Measurements from ENCODE around the gene GALR1. TPM values are rescaled to one million over a fixed set of nuclear protein-coding genes. Genes with fewer than 3 reads are reported as not detected.

The GALR1 gene
- total RNA-seq, 2 experiments from 2014 or later = not detected

GRCh38 chr18:77314952-77315351 is 65.3 kb downstream of the GALR1 start:
- Mint-ChIP-seq H3K27me3 (peaks cover 7% of the 10 kb centered on the region), H3K4me1 (no peaks in the 10 kb centered on the region), H3K4me3 (no peak overlapping the region), H3K27ac (no peak overlapping the region), H3K36me3 (ENCODE audit: low read depth) (no peaks in the 10 kb centered on the region), H3K9me3 (no peaks in the 10 kb centered on the region)
- no peak for DNase-seq
- ChIA-PET CTCF (no interaction called here), POLR2A (no interaction called here)

DNA sequence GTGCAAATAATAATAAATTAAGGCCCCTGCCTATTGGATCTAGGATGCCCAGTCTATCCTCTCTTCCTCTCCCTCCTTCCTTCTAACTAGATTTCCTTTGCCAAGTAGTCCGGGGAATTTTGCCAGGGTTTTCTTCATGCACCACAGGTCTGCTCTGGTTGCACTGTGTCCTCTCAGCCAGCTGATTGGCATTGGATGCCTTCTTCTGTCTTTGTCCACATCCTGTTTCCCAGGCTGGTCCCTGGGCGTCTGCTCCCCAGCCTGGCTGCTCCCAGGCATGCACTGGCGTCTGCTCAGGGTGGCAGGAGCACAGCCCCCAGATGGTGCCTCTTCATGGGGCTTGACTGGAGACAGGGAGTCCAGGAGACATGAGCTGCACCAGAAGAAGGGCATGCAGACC is 66.4 kb downstream of the GALR1 start:
- no peaks in the 10 kb centered on the region for H3K4me1 Mint-ChIP-seq
- no peak for DNase-seq
- ChIA-PET POLR2A (no interaction called here), CTCF (no interaction called here)
- H3K36me3 Mint-ChIP-seq (ENCODE audit: low read depth) = no peaks in the 10 kb centered on the region
- no peak overlapping the region for H3K27ac Mint-ChIP-seq
- H3K9me3 Mint-ChIP-seq = no peaks in the 10 kb centered on the region
- H3K27me3 Mint-ChIP-seq = peaks cover 9% of the 10 kb centered on the region
- no peak overlapping the region for H3K4me3 Mint-ChIP-seq

DNA sequence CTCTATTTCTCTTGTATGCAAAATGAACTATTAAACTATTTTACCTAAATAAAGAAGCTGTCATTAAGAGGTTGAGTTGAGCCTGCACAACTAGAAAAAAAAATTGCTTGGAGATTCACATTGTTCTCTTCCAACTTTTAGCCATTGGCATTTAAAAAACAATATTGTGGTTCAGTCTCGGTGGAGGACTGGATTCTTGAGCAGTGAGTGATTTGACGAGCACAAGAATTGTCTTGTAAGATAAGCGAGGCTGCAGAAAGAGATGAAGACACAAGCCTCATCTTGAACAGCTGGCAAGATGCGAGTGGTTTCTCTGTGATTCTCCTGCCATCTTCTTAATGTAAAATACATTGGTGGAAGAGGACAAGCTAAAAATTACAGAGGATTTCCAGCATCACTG is 67.0 kb downstream of the GALR1 start:
- no peaks in the 10 kb centered on the region for H3K36me3 Mint-ChIP-seq (ENCODE audit: low read depth)
- no peaks in the 10 kb centered on the region for H3K9me3 Mint-ChIP-seq
- CTCF ChIA-PET = no interaction called here
- H3K27me3 Mint-ChIP-seq = peaks cover 10% of the 10 kb centered on the region
- DNase-seq = no peak
- POLR2A ChIA-PET = no interaction called here
- H3K4me1 Mint-ChIP-seq = no peaks in the 10 kb centered on the region
- no peak overlapping the region for H3K4me3 Mint-ChIP-seq
- H3K27ac Mint-ChIP-seq = no peak overlapping the region

- H3K4me3 Mint-ChIP-seq = no peak overlapping the region
- no peaks in the 10 kb centered on the region for H3K4me1 Mint-ChIP-seq
- ChIA-PET POLR2A (no interaction called here), CTCF (no interaction called here)
- DNase-seq = no peak
- H3K27ac Mint-ChIP-seq = no peak overlapping the region
- no peaks in the 10 kb centered on the region for H3K36me3 Mint-ChIP-seq (ENCODE audit: low read depth)
- peaks cover 12% of the 10 kb centered on the region for H3K27me3 Mint-ChIP-seq
- H3K9me3 Mint-ChIP-seq = no peaks in the 10 kb centered on the region
These were observed 71.4 kb downstream of the GALR1 start for GRCh38 chr18:77320971-77321559.

DNA sequence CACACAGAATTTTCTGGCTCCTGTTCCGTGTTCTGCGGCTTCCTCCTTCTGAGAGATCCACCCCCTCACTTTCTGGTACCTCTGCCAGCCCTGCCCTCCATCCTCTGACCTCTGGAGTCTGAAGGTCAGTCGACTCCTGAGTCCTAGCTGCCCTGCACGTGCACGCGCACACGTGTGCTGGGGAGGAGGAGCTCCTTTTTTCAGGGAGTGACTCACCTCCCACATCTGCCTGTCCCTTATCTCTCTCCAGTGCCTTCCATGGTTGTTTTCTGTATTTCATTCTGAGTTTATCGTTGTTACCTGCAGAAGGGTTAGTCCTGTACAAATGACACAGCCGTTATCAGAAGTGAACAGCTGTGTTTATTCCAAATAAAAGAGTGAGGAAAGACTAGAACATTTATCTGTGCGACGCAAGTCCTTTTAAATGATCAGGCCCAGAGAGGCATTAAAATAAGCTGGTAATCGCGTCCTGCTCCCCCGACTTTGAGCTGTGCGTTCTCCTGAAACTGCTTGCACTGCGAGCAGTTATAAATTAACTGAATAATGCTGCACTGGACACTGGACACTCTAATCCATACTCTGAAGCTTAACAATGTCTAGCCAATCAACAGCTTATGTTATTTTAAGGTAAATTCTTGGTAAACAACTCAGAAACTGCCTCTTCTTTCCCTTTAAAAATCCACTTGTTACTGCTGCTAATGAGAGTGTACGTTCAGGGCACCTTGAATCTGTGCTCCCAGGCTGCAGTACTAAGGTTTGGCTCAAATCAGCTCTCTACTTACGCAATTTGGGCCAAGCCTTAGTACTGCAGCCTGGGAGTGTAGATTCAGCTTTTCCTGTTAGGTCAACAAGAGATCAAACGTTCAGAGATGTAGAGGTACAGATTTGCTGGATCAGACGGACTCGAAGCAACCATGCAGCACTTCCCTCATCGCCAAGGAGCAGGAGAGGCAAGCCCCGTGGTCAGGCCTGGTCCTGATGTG is 72.5 kb downstream of the GALR1 start:
- Mint-ChIP-seq H3K4me1 (no peaks in the 10 kb centered on the region), H3K4me3 (no peak overlapping the region)
- POLR2A ChIA-PET = no interaction called here

GRCh38 chr18:77323640-77324299 is 74.1 kb downstream of the GALR1 start:
- no peak overlapping the region for H3K4me3 Mint-ChIP-seq
- no peak for DNase-seq
- no peaks in the 10 kb centered on the region for H3K9me3 Mint-ChIP-seq
- H3K27me3 Mint-ChIP-seq = peaks cover 12% of the 10 kb centered on the region
- no peak overlapping the region for H3K27ac Mint-ChIP-seq
- H3K4me1 Mint-ChIP-seq = no peaks in the 10 kb centered on the region
- CTCF ChIA-PET = no interaction called here
- H3K36me3 Mint-ChIP-seq (ENCODE audit: low read depth) = no peaks in the 10 kb centered on the region
- POLR2A ChIA-PET = no interaction called here

More for the DNA sequence above, 72.5 kb downstream of the GALR1 start:
- DNase-seq = no peak
- H3K9me3 Mint-ChIP-seq = no peaks in the 10 kb centered on the region
- H3K36me3 Mint-ChIP-seq (ENCODE audit: low read depth) = no peaks in the 10 kb centered on the region
- no peak overlapping the region for H3K27ac Mint-ChIP-seq
- CTCF ChIA-PET = no interaction called here
- peaks cover 12% of the 10 kb centered on the region for H3K27me3 Mint-ChIP-seq

Other genes starting within 250 kb of the GALR1 start
- 10 to 100 TPM; 81.4 to 95.3 TPM for gene MBP, start 117.1 kb upstream of the GALR1 start, total RNA-seq

All from activated CD4-positive, alpha-beta memory T cell treated with anti-CD3 and anti-CD28 coated beads, Interleukin-2, amount 10 ng/mL, durations not matched to agents 7 days and 5 days (primary cell).